GM18861 (cell line): ENCODE measurements around the gene GRIK4.
"Not testable (repeated sequence)": the region's sequence is repeated elsewhere in the genome, so short reads cannot be mapped to it uniquely, and the experiment has no call there.

Experiments used
- ATAC-seq: cut with Tn5 transposase; IDR thresholded peaks from one replicate; pipeline ENCODE4 v1.9.1; 2021; ENCODE audit not compliant: unreplicated experiment

Gene GRIK4

GRCh38 chr11:120765710-120766109 lies 254.2 kb downstream of the GRIK4 start:
- ATAC-seq, result not testable (repeated sequence)

- no peak for ATAC-seq
These were observed 254.8 kb downstream of the GRIK4 start for GRCh38 chr11:120766318-120766717.

GRCh38 chr11:120768949-120769348 lies 257.4 kb downstream of the GRIK4 start:
- ATAC-seq, result no peak

- no peak for ATAC-seq
These were observed 258.4 kb downstream of the GRIK4 start for GRCh38 chr11:120769906-120770305.

- ATAC-seq, result no peak
These were observed 260.1 kb downstream of the GRIK4 start for GRCh38 chr11:120771551-120772060.

GRCh38 chr11:120773501-120774031 lies 262.0 kb downstream of the GRIK4 start:
- peak; percentile 87 for ATAC-seq

GRCh38 chr11:120774591-120775386 lies 263.2 kb downstream of the GRIK4 start:
- ATAC-seq, result no peak

GRCh38 chr11:120775986-120776951 lies 264.7 kb downstream of the GRIK4 start:
- no peak for ATAC-seq

GRCh38 chr11:120778685-120779490 lies 267.3 kb downstream of the GRIK4 start:
- no peak for ATAC-seq

GRCh38 chr11:120780239-120780638 lies 268.7 kb downstream of the GRIK4 start:
- no peak for ATAC-seq

GRCh38 chr11:120781486-120782120 lies 270.1 kb downstream of the GRIK4 start:
- no peak for ATAC-seq

GRCh38 chr11:120784566-120785251 lies 273.2 kb downstream of the GRIK4 start:
- no peak for ATAC-seq

GRCh38 chr11:120785576-120785975 lies 274.0 kb downstream of the GRIK4 start:
- ATAC-seq, result no peak

- ATAC-seq, result no peak
These were observed 274.7 kb downstream of the GRIK4 start for GRCh38 chr11:120786206-120786735.

- not testable (repeated sequence) for ATAC-seq
These were observed 275.7 kb downstream of the GRIK4 start for GRCh38 chr11:120787224-120787623.

GRCh38 chr11:120789391-120789790 lies 277.8 kb downstream of the GRIK4 start:
- ATAC-seq, result no peak

- ATAC-seq, result no peak
These were observed 280.8 kb downstream of the GRIK4 start for GRCh38 chr11:120792306-120792705.

GRCh38 chr11:120793150-120793549 lies 281.6 kb downstream of the GRIK4 start:
- no peak for ATAC-seq

- ATAC-seq, result no peak
These were observed 282.4 kb downstream of the GRIK4 start for GRCh38 chr11:120793806-120794479.
